ENCODE data around the gene PIGU. TPM values are rescaled to one million over a fixed set of nuclear protein-coding genes. Genes with fewer than 3 reads are reported as not detected.

Gene PIGU
- total and polyA plus RNA-seq, 2 of the 13 experiments (the other 11 are each of a cell fraction or from before 2014, with no cell fraction given), result 45.5 to 231 TPM

DNA sequence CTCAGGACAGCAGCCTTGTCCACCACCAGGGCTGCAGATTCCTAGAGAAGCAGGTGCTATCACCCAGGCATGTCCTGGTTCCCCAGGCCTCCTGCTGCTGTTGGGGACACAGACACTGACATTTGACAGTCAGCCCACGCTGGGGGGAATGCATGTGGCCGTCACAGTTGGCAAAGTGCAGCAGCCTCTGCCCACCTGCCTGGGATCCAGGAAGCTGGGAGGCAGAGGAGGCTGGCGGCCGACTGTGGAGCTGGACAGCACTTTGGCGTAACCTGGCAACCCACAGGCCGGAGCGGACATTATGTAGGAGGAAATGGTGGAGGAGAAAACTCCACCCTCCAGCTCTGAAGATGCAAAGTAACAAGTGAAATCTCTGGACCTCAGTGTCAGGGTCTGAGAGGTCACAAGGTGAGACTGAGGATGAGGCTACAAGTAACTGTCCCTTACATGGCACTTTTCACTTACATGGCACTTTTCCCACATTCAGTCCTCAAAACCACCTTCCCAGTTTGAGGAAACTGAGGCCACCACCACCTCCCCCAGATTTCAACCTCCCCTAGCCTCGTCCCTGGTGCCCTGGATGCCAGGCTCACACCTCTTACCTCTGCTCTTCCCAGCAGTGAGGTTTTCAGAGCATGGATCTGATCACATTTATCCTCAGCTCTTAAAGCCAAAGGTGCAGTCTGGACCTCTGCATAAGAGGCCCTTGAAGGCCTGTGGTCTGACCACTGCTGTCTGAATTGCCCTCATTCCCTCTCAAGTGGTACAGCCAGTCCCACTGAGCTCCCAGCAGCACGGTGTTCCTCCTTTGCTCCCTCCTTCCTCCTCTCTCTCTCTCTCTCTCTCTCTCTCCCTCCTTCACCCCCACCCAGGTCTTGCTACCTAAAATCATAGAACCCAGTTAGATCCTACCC, 109.7 kb downstream of the PIGU start (continued):
- TF ChIP-seq, protein P1, sequence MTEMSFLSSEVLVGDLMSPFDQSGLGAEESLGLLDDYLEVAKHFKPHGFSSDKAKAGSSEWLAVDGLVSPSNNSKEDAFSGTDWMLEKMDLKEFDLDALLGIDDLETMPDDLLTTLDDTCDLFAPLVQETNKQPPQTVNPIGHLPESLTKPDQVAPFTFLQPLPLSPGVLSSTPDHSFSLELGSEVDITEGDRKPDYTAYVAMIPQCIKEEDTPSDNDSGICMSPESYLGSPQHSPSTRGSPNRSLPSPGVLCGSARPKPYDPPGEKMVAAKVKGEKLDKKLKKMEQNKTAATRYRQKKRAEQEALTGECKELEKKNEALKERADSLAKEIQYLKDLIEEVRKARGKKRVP (CRISPR knock-in tag; IDR thresholded peaks at IDR 0.05), result no peak
- TF ChIP-seq ZNF430 (CRISPR knock-in tag; IDR thresholded peaks at IDR 0.05) (no peak), MAFF (IDR thresholded peaks at IDR 0.05; ENCODE audit: low read depth, low read length) (peak; percentile 51), GTF3A (CRISPR knock-in tag; conservative IDR thresholded peaks at IDR 0.05) (no peak), RARG (CRISPR knock-in tag; IDR thresholded peaks at IDR 0.05; ENCODE audit: low read depth) (no peak), ZNF296 (CRISPR knock-in tag; conservative IDR thresholded peaks at IDR 0.05) (no peak)
- TF ChIP-seq, protein P2, sequence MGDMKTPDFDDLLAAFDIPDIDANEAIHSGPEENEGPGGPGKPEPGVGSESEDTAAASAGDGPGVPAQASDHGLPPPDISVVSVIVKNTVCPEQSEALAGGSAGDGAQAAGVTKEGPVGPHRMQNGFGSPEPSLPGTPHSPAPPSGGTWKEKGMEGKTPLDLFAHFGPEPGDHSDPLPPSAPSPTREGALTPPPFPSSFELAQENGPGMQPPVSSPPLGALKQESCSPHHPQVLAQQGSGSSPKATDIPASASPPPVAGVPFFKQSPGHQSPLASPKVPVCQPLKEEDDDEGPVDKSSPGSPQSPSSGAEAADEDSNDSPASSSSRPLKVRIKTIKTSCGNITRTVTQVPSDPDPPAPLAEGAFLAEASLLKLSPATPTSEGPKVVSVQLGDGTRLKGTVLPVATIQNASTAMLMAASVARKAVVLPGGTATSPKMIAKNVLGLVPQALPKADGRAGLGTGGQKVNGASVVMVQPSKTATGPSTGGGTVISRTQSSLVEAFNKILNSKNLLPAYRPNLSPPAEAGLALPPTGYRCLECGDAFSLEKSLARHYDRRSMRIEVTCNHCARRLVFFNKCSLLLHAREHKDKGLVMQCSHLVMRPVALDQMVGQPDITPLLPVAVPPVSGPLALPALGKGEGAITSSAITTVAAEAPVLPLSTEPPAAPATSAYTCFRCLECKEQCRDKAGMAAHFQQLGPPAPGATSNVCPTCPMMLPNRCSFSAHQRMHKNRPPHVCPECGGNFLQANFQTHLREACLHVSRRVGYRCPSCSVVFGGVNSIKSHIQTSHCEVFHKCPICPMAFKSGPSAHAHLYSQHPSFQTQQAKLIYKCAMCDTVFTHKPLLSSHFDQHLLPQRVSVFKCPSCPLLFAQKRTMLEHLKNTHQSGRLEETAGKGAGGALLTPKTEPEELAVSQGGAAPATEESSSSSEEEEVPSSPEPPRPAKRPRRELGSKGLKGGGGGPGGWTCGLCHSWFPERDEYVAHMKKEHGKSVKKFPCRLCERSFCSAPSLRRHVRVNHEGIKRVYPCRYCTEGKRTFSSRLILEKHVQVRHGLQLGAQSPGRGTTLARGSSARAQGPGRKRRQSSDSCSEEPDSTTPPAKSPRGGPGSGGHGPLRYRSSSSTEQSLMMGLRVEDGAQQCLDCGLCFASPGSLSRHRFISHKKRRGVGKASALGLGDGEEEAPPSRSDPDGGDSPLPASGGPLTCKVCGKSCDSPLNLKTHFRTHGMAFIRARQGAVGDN (CRISPR knock-in tag; IDR thresholded peaks at IDR 0.05), result 0 out of 2 replicates have a peak, but pooled peaks have one; percentile 15
- TF ChIP-seq, protein P3, sequence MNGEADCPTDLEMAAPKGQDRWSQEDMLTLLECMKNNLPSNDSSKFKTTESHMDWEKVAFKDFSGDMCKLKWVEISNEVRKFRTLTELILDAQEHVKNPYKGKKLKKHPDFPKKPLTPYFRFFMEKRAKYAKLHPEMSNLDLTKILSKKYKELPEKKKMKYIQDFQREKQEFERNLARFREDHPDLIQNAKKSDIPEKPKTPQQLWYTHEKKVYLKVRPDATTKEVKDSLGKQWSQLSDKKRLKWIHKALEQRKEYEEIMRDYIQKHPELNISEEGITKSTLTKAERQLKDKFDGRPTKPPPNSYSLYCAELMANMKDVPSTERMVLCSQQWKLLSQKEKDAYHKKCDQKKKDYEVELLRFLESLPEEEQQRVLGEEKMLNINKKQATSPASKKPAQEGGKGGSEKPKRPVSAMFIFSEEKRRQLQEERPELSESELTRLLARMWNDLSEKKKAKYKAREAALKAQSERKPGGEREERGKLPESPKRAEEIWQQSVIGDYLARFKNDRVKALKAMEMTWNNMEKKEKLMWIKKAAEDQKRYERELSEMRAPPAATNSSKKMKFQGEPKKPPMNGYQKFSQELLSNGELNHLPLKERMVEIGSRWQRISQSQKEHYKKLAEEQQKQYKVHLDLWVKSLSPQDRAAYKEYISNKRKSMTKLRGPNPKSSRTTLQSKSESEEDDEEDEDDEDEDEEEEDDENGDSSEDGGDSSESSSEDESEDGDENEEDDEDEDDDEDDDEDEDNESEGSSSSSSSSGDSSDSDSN (CRISPR knock-in tag; IDR thresholded peaks at IDR 0.05), result no peak
